Right lobe of liver (tissue), 4 donors: ENCODE results near the gene WASHC2A.
"Not testable (repeated sequence)": the region's sequence is repeated elsewhere in the genome, so short reads cannot be mapped to it uniquely, and the experiment has no call there.

Experiments
- CTCF ChIP-seq, 4 donors: fragments of 200-600 bp in 3 of 4; fragments of 450-650 bp in 1 of 4; IDR thresholded peaks; one replicate each; pipeline versions ENCODE4 v1.5.1 to v1.8.0; 2016 to 2022; ENCODE audit warnings: antibody characterized with exemption in 4 of 4, mild to moderate bottlenecking in 2 of 4
- POLR2A ChIP-seq: fragments of 450-650 bp; IDR thresholded peaks from one replicate; pipeline ENCODE4 v1.6.1; 2017; ENCODE audit warnings: antibody characterized with exemption, mild to moderate bottlenecking
- donor health status: DM: no; HTN: no; CAD: no.
- donor health status: DM: no; HTN: no; CAD: no.
- donor health status: DM: no; HTN: yes; CAD: no.

DNA sequence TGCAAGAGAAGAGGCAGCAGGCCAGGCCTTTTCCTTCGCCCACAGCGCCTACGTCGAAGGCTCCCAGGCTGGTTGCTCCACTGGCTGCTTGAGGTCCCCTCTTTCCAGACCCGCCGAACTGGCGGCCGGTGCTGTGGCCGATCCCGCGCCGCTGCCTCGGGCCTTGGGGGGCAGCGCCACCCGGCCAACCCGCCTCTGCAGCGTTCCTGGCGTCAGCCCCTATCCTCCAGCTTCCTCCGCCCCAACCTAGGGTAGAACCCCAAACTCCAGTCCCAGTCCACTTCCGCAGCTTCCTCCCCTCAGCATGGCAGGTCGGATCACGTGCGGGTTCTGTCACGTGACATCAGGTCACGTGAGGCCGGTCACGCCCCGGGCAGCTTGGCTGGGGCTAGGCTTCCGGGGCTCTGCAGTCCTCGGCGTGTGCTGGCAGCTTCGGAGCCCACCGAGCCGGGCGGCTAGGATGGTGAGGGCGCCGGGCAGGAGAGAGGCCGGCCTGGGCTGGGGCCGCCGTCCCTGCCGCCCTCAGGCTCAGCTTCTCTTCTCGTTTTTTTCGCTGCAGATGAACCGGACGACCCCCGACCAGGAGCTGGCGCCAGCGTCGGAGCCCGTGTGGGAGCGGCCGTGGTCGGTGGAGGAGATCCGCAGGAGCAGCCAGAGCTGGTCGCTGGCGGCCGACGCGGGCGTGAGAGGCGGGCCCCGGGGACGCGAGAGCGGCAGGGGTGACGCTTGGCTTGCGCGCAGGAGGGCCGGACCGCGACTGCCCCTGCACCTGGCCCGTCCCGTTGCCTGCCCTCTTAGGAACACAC lies at the start of gene WASHC2A:
- peak; percentile 43 for TF ChIP-seq POLR2A
- not testable (repeated sequence) for TF ChIP-seq CTCF (IDR thresholded peaks at IDR 0.05)
